HEK293T (cell line): ENCODE results near the gene KNTC1.
"Not testable (repeated sequence)": the region's sequence is repeated elsewhere in the genome, so short reads cannot be mapped to it uniquely, and the experiment has no call there.

Experiments used
- CTCF ChIA-PET: fragments of 350-600 bp; formaldehyde crosslinking; extraction: SDS; loops from one replicate; lab custom pipeline; 2021; ENCODE audit warnings: antibody characterized with exemption, inconsistent platforms; lab: Yijun Ruan, JAX
- POLR2A ChIA-PET: fragments of 350-600 bp; formaldehyde crosslinking; extraction: SDS; loops from one replicate; lab custom pipeline; 2020; ENCODE audit warnings: antibody characterized with exemption, inconsistent platforms; lab: Yijun Ruan, JAX
- DNase-seq: peaks from one replicate; pipeline ENCODE4 v3.0.0; 2012; ENCODE audit warnings: mixed read lengths; ENCODE audit errors: extremely low spot score
- ARNT ChIP-seq: fragments of 450-650 bp; IDR thresholded peaks from 2 replicates; pipeline ENCODE4 v1.6.1; 2017; ENCODE audit warnings: mild to moderate bottlenecking
- BHLHE40 ChIP-seq: fragments of 450-650 bp; IDR thresholded peaks from 2 replicates; pipeline ENCODE4 v1.6.1; 2016; ENCODE audit warnings: mild to moderate bottlenecking, moderate library complexity, borderline replicate concordance
- CTBP1 ChIP-seq: fragments of 450-650 bp; IDR thresholded peaks from 2 replicates; pipeline ENCODE4 v1.6.1; 2016; ENCODE audit warnings: borderline replicate concordance
- ELF4 ChIP-seq: fragments of 450-650 bp; IDR thresholded peaks from 2 replicates; pipeline ENCODE4 v1.6.1; 2017; ENCODE audit warnings: antibody characterized with exemption
- FOXA1 ChIP-seq: fragments of 450-650 bp; IDR thresholded peaks from 2 replicates; pipeline ENCODE4 v1.6.1; 2016; ENCODE audit warnings: mild to moderate bottlenecking
- FOXK2 ChIP-seq: fragments of 450-650 bp; IDR thresholded peaks from 2 replicates; pipeline ENCODE4 v1.6.1; 2016; ENCODE audit warnings: mild to moderate bottlenecking
- FOXM1 ChIP-seq: fragments of 450-650 bp; IDR thresholded peaks from 2 replicates; pipeline ENCODE4 v1.6.1; 2017; ENCODE audit warnings: mild to moderate bottlenecking, borderline replicate concordance
- HDGF ChIP-seq: fragments of 450-650 bp; IDR thresholded peaks from 2 replicates; pipeline ENCODE4 v1.6.1; 2017; ENCODE audit warnings: antibody characterized with exemption, borderline replicate concordance
- L3MBTL2 ChIP-seq: fragments of 450-650 bp; conservative IDR thresholded peaks from 2 replicates; pipeline ENCODE4 v1.6.1; 2016; ENCODE audit warnings: mild to moderate bottlenecking
- LEF1 ChIP-seq: fragments of 450-650 bp; IDR thresholded peaks from 2 replicates; pipeline ENCODE4 v1.6.1; 2017; ENCODE audit warnings: mild to moderate bottlenecking, borderline replicate concordance
- NFRKB ChIP-seq: fragments of 450-650 bp; IDR thresholded peaks from 2 replicates; pipeline ENCODE4 v1.6.1; 2016; ENCODE audit warnings: mild to moderate bottlenecking, moderate library complexity
- SP1 ChIP-seq: fragments of 450-650 bp; IDR thresholded peaks from 2 replicates; pipeline ENCODE4 v1.6.1; 2017
- SUZ12 ChIP-seq: fragments of 450-650 bp; IDR thresholded peaks from 2 replicates; pipeline ENCODE4 v1.6.1; 2016; ENCODE audit warnings: mild to moderate bottlenecking
- TARDBP ChIP-seq: fragments of 450-650 bp; IDR thresholded peaks from 2 replicates; pipeline ENCODE4 v1.6.1; 2016
- ZNF384 ChIP-seq: fragments of 450-650 bp; IDR thresholded peaks from 2 replicates; pipeline ENCODE4 v1.6.1; 2016
- TF ChIP-seq, protein P1 (sequence below): fragments of 450-650 bp; IDR thresholded peaks from 2 replicates; pipeline ENCODE4 v1.6.1; 2016

KNTC1 gene

DNA sequence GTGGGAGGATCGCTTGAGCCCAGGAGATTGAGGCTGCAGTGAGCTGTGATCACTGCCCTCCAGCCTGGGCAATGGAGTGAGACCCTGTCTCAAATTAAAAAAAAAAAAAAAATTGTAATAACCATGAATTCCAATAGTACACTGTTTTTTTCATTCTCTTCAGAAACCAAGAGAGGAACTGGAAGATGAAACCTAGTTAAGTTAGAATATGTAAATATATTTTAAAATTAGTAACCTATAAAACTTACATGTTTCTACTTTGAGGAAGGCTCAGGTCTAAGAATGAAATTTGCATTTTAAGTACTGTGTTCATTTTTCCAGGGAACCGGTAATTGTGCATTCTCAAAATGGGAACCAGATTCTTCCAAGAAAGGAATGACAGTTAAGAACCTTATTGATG, 18.8 kb downstream of the KNTC1 start:
- TF ChIP-seq CTBP1 (no peak), FOXM1 (no peak), TARDBP (no peak), SUZ12 (no peak), SP1 (no peak), ZNF384 (no peak), NFRKB (no peak), BHLHE40 (no peak), HDGF (no peak), ARNT (no peak)
- TF ChIP-seq, protein P1, sequence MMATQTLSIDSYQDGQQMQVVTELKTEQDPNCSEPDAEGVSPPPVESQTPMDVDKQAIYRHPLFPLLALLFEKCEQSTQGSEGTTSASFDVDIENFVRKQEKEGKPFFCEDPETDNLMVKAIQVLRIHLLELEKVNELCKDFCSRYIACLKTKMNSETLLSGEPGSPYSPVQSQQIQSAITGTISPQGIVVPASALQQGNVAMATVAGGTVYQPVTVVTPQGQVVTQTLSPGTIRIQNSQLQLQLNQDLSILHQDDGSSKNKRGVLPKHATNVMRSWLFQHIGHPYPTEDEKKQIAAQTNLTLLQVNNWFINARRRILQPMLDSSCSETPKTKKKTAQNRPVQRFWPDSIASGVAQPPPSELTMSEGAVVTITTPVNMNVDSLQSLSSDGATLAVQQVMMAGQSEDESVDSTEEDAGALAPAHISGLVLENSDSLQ: no peak
- no peak for DNase-seq
- ChIA-PET POLR2A (interaction anchor here (1.2 kb wide), 1 partner anchor 11 kb away, joined by 3 read pairs; no protein-coding TSS in a partner anchor), CTCF (no interaction called here)

DNA sequence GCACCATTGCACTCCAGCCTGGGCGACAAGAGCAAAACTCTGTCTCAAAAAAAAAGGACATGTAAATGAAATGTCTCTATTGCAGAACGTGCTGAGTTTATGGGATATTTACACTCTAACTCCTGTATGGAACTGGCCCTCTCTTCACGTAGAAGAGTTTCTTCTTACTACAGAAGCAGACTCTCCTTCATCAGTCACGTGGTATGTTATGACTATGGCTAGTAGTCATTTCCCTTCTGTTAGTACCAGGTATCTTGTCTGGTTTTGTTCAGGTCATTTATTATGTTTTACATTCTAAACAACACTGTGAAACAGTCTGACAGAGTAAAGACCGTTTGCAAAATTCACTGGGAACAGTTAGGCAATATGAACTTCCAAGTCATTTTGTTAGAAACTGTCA, 20.3 kb downstream of the KNTC1 start:
- no peak for DNase-seq
- TF ChIP-seq TARDBP (no peak), CTBP1 (no peak), FOXK2 (no peak), ARNT (no peak)
- ChIA-PET CTCF (no interaction called here), POLR2A (interaction anchor here (1.2 kb wide), 1 partner anchor 12 kb away, joined by 3 read pairs; no protein-coding TSS in a partner anchor)

DNA sequence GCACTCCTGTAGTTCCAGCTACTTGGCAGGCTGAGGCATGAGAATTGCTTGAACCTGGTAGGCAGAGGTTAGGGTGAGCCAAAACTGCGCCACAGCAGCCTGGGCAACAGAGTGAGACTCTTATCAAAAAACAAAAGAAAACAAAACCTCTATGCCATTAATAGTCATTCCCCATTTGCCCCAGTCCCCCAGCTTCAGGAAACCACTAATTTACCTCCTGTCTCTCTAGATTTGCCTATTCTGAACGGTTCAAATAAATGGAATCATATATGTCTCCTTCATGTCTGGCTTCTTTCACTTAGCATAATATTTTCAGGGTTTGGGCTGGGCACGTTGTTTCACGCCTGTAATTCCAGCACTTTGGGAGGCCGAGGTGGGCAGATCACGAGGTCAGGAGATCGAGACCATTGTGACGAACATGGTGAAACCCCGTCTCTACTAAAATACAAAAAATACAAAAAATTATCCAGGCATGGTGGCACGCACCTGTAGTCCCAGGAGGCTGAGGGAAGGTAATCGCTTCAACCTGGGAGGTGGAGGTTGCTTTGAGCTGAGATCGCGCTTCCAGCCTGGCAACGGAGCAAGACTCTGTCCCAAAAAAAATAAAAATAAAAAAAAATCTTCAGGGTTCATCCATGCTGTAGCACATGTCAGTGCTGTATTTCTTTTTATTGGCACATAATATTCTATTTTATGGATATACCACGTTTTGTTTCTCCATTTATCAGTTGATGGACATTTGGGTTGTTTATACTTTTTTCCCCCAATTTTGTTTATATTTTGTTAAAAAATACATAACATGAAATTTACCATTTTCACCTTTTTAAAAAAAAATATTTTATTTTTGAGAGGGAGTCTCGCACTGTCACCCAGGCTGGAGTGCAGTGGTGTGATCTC, 31.9 kb downstream of the KNTC1 start:
- TF ChIP-seq FOXA1 (no peak), BHLHE40 (no peak), FOXK2 (no peak), FOXM1 (no peak), NFRKB (no peak), TARDBP (no peak), CTBP1 (no peak), ELF4 (no peak), SP1 (no peak)
- CTCF ChIA-PET: no interaction called here
- POLR2A ChIA-PET: no interaction called here
- DNase-seq: no peak

DNA sequence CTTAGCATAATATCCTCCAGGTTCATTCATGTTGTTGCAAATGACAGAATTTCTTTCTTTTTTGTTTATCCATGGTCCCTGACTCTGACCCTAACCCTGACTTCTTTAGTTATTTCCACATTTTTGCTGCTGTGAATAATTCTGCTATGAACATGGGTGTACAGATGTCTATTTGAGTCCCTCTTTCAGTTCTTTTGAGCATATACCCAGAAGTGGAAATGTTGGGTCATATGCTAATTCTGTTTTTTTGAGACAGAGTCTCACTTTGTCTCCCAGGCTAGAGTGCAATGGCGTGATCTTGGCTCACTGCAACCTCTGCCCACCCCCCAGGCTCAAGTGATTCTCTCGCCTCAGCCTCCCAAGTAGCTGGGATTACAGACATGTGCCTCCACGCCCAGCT, 33.1 kb downstream of the KNTC1 start:
- DNase-seq: no peak
- CTCF ChIA-PET: no interaction called here
- POLR2A ChIA-PET: no interaction called here
- TF ChIP-seq TARDBP (no peak), ELF4 (no peak)

DNA sequence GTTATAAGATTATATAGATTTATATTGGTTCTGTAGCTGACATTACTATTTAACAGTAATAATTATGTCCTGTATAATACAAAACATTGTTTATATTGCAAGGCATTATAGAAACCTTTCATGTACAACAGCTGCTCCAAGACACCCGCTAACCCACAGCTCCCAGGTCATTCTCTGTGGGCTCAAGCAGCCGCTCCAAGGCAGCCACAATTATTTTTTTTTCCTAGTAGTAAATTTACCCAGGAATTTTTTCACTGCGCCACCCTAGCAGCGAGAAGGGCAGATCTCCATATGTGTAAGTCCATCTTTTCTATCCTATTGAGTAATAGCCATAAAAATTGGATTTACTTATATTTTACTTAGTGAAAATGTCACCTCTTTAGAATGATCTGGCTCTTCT, 36.3 kb downstream of the KNTC1 start:
- DNase-seq: no peak
- no peak for TF ChIP-seq SP1
- no peak for TF ChIP-seq SUZ12
- TF ChIP-seq LEF1: no peak
- no peak for TF ChIP-seq FOXM1
- CTCF ChIA-PET: no interaction called here
- POLR2A ChIA-PET: no interaction called here

DNA sequence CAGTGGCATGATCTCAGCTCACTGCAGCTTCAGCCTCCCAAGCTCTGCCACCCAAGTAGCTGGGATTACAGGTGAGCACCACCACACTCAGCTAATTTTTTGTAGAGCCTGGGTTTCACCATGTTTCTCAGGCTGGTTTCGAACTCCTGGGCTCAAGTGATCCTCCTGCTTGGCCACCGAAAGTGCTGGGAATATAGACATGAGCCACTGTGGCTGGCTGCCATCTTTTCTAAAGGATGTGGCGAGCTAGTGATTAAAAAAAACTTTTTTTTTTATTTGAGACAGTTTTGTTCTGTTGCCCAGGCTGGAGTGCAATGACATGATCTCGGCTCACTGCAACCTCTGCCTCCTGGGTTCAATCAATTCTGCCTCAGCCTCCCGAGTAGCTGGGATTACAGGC, 39.8 kb downstream of the KNTC1 start:
- POLR2A ChIA-PET: interaction anchor here (0.6 kb wide), 1 partner anchor 56 kb away, joined by 3 read pairs; no protein-coding TSS in a partner anchor
- DNase-seq, CTCF ChIA-PET: not testable (repeated sequence)

DNA sequence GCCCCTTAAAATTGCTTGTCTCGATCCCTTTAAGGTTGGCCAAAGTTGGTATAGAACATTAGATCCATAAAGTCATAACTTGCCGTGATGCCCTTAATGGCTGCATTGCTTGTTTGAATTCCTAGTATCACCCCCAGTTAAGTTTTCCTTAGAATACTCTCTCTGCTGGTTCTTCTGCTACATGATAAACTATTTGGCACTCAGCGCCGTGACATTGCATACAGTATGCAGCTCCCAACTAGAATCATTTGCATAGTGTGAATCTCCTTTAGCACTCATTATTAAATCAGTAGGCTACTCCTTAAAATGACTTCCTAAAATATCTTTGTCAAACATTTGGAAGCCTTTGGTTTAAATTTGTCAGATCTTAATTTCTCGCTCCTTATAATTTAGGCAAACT, 42.2 kb downstream of the KNTC1 start:
- ChIA-PET POLR2A (no interaction called here), CTCF (no interaction called here)
- no peak for TF ChIP-seq ARNT
- DNase-seq: no peak

DNA sequence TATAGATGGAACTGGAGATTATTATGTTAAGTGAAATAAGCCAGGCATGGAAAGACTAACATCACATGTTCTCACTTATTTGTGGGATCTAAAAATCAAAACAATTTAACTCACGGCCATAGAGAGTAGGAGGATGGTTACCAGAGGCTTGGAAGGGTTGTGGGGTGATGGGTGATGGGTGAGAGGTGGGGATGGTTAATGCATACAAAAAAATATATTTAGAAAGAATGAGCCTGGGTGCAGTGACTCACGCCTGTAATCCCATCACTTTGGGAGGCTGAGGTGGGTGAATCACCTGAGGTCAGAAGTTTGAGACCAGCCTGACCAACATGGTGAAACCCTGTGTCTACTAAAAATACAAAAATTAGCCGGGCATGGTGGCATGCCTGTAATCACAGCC, 43.0 kb downstream of the KNTC1 start:
- CTCF ChIA-PET, DNase-seq, POLR2A ChIA-PET: not testable (repeated sequence)

DNA sequence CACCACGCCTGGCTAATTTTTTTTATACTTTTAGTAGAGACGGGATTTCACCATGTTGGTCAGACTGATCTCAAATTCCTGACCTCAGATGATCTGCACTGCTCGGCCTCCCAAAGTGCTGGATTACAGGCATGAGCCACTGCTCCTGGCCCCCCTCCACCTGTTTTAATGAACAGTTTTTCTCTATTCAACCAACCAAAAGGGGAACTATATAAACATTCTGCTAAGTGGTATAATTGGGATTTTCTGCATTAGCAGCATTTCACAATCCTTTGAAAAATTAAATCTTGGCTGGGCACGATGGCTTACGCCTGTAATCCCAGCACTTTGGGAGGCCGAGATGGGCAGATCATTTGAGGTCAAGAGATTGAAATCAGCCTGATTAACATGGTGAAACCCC, 44.8 kb downstream of the KNTC1 start:
- DNase-seq: no peak
- CTCF ChIA-PET: no interaction called here
- TF ChIP-seq ARNT: no peak
- TF ChIP-seq FOXK2: no peak
- no peak for TF ChIP-seq ZNF384
- TF ChIP-seq CTBP1: no peak
- TF ChIP-seq FOXA1: no peak
- no peak for TF ChIP-seq BHLHE40
- TF ChIP-seq HDGF: no peak
- TF ChIP-seq ELF4: no peak
- no peak for TF ChIP-seq L3MBTL2
- TF ChIP-seq FOXM1: no peak
- no peak for TF ChIP-seq NFRKB
- TF ChIP-seq TARDBP: no peak
- no peak for TF ChIP-seq SUZ12
- no peak for TF ChIP-seq SP1
- no peak for TF ChIP-seq LEF1
- TF ChIP-seq, protein P1: no peak
- POLR2A ChIA-PET: no interaction called here

DNA sequence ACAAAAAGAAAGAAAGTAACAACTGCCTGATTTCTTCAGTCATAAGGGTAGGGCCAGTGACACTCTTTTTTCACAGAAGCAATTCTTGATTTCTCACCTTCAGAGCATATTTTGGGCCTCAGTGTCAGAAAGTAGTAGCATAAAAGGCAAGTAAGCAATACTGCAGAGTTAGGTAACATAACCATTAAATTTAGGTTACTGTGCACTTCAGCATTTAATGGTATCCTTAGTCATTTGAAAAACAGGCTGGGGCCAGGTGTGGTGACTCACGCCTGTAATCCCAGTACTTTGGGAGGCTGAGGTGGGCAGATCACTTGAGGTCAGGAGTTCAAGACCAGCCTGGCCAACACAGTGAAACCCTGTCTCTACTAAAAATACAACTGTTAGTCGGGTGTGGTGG, 56.2 kb downstream of the KNTC1 start:
- DNase-seq, CTCF ChIA-PET, POLR2A ChIA-PET: not testable (repeated sequence)
